HG02938 (cell line): ENCODE measurements around the gene SERINC3.
A peak's percentile ranks its signal among the peaks of the same experiment; 100 is the strongest.
"Not testable (repeated sequence)": the region's sequence is repeated elsewhere in the genome, so short reads cannot be mapped to it uniquely, and the experiment has no call there.

ENCODE experiments used
- ATAC-seq: cut with Tn5 transposase; IDR thresholded peaks from one replicate; pipeline ENCODE4 v1.9.1; 2021; ENCODE audit warnings: mild to moderate bottlenecking, moderate library complexity; ENCODE audit not compliant: unreplicated experiment

Gene SERINC3

DNA sequence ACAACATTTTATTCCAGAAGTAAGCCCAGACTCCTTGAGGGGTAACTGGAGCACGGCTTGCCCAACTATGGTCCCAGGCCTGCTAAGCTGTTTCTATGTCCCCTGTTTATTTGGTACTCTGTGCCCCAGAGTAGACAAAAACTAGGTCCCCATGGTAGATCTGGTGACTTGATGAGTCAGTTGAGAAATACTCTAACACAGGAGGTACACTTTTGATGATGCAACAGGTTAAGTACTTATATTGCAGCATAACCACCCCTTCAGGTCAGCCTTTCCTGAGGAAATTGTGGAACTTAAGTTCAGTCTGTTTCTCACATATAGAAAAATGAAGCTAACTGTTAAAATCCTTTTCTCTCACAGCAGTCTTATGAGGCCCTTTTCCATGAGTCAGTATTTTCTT, 26.6 kb downstream of the SERINC3 start:
- no peak for ATAC-seq

DNA sequence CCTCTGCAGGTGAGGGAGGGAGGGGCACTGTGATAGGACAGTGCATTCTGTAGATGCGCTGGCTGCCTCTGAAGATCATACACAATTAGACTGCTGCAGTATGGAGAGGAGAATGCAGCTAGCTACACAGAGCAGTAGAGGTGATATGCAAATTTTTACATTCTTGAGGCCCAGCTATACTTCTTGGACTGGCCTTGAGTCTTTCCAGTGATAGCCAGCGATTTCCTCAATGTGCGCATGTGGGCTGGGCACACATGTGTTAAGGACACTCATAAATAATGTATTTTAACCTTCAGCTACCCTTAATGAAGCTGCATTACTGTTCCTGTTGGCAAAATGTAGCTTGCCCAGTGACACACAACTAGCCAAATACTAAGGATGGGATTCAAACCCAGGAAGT, 27.2 kb downstream of the SERINC3 start:
- ATAC-seq, result no peak

DNA sequence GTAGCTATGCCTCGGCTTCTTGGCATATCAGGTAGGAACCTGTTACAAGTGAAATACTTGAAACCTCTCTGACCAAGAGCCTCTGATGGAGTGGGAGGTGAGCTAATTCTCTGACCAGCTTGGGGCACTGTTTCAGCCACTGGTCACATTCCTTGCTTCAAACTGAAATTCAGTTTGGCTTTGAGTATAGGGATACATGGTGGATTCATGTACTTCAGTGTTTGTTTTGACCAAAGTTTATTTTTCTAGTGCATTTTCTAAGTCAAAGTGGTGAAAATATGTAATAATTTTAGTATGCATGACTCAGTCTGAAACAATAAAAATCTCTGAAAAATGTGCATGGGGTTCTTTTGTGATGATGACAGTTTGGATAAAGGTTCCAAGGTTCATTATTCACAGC, 27.6 kb downstream of the SERINC3 start:
- no peak for ATAC-seq

DNA sequence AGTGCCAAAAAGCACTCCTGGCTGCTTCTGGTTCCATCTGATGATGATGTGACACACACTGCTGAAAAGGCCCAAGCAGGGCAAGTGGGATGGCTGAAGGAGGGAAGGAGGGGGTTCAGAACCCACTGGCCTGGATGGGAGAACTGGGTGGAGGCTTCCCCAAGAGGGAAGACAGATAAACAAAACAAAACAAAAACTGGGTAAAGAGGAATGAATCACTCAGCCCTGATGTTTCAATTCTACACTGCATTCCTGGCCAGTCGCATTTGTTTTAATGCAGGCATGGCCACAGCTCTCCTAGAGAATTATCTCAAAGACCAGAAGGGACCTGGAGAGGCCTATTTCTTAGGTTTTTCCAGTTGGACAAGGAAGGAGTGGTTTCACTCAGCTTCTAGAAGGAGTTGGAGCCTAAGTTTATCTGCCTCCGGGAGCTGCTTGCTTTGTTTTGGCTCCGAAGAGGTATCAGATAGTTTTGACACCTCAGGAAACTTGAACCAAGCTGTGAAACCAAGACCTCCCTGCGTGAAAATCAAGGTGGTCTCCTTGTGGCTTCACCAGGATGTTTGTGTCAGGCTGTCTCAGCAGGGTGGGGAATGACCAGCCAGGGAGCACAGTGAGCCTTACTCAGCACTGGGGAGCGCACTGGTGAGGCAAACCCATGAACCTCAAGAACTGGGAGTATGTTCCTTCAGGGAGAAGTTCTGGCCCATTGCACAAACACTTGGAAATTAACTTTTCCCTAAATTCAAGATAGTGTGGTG, 30.1 kb downstream of the SERINC3 start:
- ATAC-seq, result no peak

GRCh38 chr20:44489931-44490330, 31.9 kb downstream of the SERINC3 start:
- ATAC-seq, result no peak

GRCh38 chr20:44489223-44489622, 32.6 kb downstream of the SERINC3 start:
- no peak for ATAC-seq

DNA sequence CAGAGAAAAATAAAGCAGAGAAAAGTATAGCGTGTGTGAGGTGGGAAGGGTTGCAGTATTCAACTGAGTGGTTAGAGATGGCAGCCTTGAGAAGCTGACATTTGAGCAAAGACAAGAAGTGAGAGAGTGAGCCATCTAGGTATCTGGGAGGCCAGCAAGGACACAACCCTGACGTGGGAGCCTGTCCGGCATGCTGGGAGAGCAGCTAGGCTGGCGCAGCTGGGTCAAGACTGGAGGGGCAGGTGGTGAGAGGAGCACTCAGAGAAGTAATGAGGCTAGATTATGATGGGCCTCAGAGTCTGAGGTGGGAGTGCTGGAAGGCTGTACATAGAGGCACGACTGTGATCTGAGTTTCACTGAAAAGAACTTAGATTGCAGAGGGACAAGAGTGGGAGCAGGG, 33.3 kb downstream of the SERINC3 start:
- no peak for ATAC-seq

- ATAC-seq, result no peak
These were observed 36.1 kb downstream of the SERINC3 start for GRCh38 chr20:44485830-44486198.

DNA sequence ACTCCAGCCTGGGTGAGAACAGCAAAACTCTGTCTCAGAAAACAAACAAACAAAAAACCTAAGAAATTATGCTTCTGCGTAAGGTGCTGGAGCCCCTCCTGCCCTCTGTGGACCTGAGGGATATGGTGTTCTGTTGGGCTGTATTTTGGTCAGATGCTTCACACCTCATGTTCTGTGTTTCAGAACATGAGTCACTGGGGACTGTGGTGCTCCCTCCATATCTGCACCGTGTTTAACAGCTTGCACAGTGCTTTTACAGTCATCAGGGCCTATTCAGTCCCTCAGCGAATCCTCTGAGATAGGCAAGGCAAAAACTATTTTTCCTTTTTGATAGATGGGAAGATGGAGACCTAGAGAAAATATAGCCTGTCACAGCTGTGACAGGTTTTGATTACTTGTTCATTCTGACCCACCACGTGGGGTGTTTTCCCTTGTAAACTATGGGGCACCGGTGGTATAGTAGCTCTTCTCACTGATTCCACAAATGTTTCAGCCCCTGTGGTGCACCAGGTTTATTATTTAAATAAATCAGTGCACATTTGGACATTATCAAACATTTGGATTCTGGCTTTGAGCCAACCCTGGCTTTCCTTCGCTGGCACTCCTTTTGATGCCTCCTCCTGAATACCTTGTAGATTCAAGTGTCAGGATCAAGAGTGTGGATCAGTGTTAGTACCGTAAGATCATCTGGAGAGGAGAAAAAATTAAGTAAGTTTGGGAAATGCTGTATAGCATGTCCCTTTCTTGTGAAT, 36.6 kb downstream of the SERINC3 start:
- ATAC-seq, result no peak

GRCh38 chr20:44483112-44483511, 38.8 kb downstream of the SERINC3 start:
- no peak for ATAC-seq

- ATAC-seq, result no peak
These were observed 40.0 kb downstream of the SERINC3 start for GRCh38 chr20:44481719-44482416.

GRCh38 chr20:44480097-44480496, 41.8 kb downstream of the SERINC3 start:
- no peak for ATAC-seq

DNA sequence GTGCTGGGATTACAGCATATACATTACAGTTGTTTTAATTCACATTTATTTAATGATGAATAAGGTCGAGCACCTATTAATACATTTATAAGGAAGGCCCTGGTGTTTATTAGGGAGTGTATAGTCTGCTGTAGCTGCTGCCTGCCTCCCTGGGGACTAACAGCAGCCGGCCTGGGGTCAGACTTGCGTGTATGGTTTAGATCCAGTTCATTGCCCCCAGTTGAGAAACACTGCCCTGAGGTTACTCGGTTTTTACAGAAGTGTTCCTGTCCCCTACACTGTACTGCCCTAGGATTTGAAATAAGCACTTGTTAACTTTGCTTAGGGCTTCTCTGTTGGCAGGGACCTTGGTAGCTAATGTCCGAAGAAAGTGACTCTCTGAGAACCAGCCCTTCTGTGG, 42.2 kb downstream of the SERINC3 start:
- no peak for ATAC-seq

GRCh38 chr20:44478206-44478605, 43.7 kb downstream of the SERINC3 start:
- no peak for ATAC-seq

- ATAC-seq, result no peak
These were observed 44.7 kb downstream of the SERINC3 start for GRCh38 chr20:44477151-44477550.

- peak; percentile 86 for ATAC-seq
These were observed 45.9 kb downstream of the SERINC3 start, which contains the start of gene TTPAL for GRCh38 chr20:44475694-44476560. Gene TTPAL, plus strand, starts transcription at chr20:44475874. Its CDS starts 4,126 bp downstream, at chr20:44480000.

DNA sequence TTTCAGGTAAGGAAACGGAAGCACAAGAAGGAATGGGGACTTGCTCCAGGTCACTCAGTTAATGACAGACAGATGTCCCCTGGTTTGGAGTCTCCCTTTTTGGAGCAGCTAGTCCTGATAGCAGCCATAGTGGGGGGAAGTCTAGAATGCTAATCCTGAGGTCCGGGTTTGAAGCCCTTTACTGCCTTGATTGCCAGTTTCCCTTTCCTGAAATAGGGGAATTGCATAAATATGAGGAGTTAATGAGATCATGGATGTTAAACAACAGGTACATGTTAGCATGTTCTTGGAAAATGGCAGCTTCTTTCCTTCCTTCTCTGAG, 46.5 kb downstream of the SERINC3 start:
- no peak for ATAC-seq

GRCh38 chr20:44472283-44472682, 49.6 kb downstream of the SERINC3 start:
- ATAC-seq, result not testable (repeated sequence)

DNA sequence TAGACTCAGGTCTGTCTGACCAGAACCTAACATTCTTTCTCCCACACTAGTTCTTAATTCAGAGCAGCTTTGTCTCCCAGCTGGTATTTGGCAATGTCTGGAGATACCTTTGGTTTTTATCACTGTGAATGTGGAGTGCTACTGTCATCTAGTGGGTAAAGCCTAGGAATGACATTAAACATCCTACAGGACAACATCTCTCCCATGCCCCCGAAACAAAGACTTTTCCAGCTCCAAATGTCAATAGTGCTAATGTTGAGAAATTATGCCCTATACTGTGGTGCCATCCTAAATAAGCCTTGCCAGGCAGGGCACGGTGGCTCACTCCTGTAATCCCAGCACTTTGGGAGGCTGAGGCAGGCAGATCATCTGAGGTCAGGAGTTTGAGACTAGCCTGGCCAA, 50.4 kb downstream of the SERINC3 start:
- no peak for ATAC-seq

- no peak for ATAC-seq
These were observed 51.5 kb downstream of the SERINC3 start for GRCh38 chr20:44470327-44470726.
